ENCODE data around the gene MYO9B. TPM values are rescaled to one million over a fixed set of nuclear protein-coding genes. Genes with fewer than 3 reads are reported as not detected.

Gene MYO9B
- total RNA-seq, 1 experiment from 2014 or later = 79.4 TPM

- CTCF ChIA-PET = no interaction called here
- in situ Hi-C loops (cut with HindIII; ENCODE audit: low pct_unique_long_range_greater_than_20kb, low sequenced_read_pairs) = no loop called here
- POLR2A ChIA-PET = no interaction called here
These were observed 53.2 kb downstream of the MYO9B start for GRCh38 chr19:17128820-17129219.

GRCh38 chr19:17129377-17129776, 53.8 kb downstream of the MYO9B start:
- TF ChIP-seq SIN3A (IDR thresholded peaks at IDR 0.05; ENCODE audit: borderline replicate concordance, insufficient read depth, low read depth, low read length) (no peak), CTCF (IDR thresholded peaks at IDR 0.05) (no peak), POLR2AphosphoS5 (IDR thresholded peaks at IDR 0.05; ENCODE audit: low read depth, low read length) (no peak), TCF7L2 (IDR thresholded peaks at IDR 0.05; ENCODE audit: low read depth, low read length) (no peak)
- TF ChIP-seq, protein P1, sequence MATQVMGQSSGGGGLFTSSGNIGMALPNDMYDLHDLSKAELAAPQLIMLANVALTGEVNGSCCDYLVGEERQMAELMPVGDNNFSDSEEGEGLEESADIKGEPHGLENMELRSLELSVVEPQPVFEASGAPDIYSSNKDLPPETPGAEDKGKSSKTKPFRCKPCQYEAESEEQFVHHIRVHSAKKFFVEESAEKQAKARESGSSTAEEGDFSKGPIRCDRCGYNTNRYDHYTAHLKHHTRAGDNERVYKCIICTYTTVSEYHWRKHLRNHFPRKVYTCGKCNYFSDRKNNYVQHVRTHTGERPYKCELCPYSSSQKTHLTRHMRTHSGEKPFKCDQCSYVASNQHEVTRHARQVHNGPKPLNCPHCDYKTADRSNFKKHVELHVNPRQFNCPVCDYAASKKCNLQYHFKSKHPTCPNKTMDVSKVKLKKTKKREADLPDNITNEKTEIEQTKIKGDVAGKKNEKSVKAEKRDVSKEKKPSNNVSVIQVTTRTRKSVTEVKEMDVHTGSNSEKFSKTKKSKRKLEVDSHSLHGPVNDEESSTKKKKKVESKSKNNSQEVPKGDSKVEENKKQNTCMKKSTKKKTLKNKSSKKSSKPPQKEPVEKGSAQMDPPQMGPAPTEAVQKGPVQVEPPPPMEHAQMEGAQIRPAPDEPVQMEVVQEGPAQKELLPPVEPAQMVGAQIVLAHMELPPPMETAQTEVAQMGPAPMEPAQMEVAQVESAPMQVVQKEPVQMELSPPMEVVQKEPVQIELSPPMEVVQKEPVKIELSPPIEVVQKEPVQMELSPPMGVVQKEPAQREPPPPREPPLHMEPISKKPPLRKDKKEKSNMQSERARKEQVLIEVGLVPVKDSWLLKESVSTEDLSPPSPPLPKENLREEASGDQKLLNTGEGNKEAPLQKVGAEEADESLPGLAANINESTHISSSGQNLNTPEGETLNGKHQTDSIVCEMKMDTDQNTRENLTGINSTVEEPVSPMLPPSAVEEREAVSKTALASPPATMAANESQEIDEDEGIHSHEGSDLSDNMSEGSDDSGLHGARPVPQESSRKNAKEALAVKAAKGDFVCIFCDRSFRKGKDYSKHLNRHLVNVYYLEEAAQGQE (IDR thresholded peaks at IDR 0.05; ENCODE audit: insufficient read depth in 1 of 2, low read depth in 2 of 2, low read length in 1 of 2) = no peak
- Histone ChIP-seq H3K4me3 (ENCODE audit: low read depth in 2 of 2, low read length in 2 of 2) (no peak overlapping the region), H3K9me3 (ENCODE audit: control insufficient read depth, insufficient read depth, low read depth, low read length) (no peaks in the 10 kb centered on the region), H3K36me3 (ENCODE audit: control insufficient read depth, insufficient read depth, low read length) (no peaks in the 10 kb centered on the region), H3K27ac (ENCODE audit: low read length) (no peak overlapping the region), H3K4me1 (ENCODE audit: control insufficient read depth, insufficient read depth, low read length) (peaks cover 9% of the 10 kb centered on the region), H3K27me3 (ENCODE audit: control insufficient read depth, insufficient read depth, low read length) (no peaks in the 10 kb centered on the region)
- ChIA-PET POLR2A (interaction anchor here (0.5 kb wide), 1 partner anchor 44 kb away, joined by 8 read pairs; no protein-coding TSS in a partner anchor), CTCF (no interaction called here)
- DNase-seq (ENCODE audit: low read depth, low spot score) = no peak
- intact Hi-C loops (cut with micrococcal nuclease; ENCODE audit: unreplicated experiment) = no loop called here
- no TSS peak for BruUV-seq (replicated peaks)
- no peak for ATAC-seq
- in situ Hi-C loops (cut with HindIII; ENCODE audit: low pct_unique_long_range_greater_than_20kb, low sequenced_read_pairs) = no loop called here

More at GRCh38 chr19:17128820-17129219, 53.2 kb downstream of the MYO9B start:
- intact Hi-C loops (cut with micrococcal nuclease; ENCODE audit: unreplicated experiment) = no loop called here
- peaks cover 9% of the 10 kb centered on the region for H3K4me1 ChIP-seq (ENCODE audit: control insufficient read depth, insufficient read depth, low read length)
- BruUV-seq (replicated peaks) = no TSS peak
- H3K27ac ChIP-seq (ENCODE audit: low read length) = no peak overlapping the region
- TF ChIP-seq, protein P1 (IDR thresholded peaks at IDR 0.05; ENCODE audit: insufficient read depth in 1 of 2, low read depth in 2 of 2, low read length in 1 of 2) = no peak
- no peak for TF ChIP-seq SIN3A (IDR thresholded peaks at IDR 0.05; ENCODE audit: borderline replicate concordance, insufficient read depth, low read depth, low read length)
- TF ChIP-seq POLR2AphosphoS5 (IDR thresholded peaks at IDR 0.05; ENCODE audit: low read depth, low read length) = no peak
- no peak for TF ChIP-seq TCF7L2 (IDR thresholded peaks at IDR 0.05; ENCODE audit: low read depth, low read length)
- no peak for TF ChIP-seq CTCF (IDR thresholded peaks at IDR 0.05)
- DNase-seq (ENCODE audit: low read depth, low spot score) (no peak), ATAC-seq (no peak)
- H3K27me3 ChIP-seq (ENCODE audit: control insufficient read depth, insufficient read depth, low read length) = no peaks in the 10 kb centered on the region
- no peaks in the 10 kb centered on the region for H3K36me3 ChIP-seq (ENCODE audit: control insufficient read depth, insufficient read depth, low read length)
- no peaks in the 10 kb centered on the region for H3K9me3 ChIP-seq (ENCODE audit: control insufficient read depth, insufficient read depth, low read depth, low read length)
- H3K4me3 ChIP-seq (ENCODE audit: low read depth in 2 of 2, low read length in 2 of 2) = no peak overlapping the region

All from Panc1 (cell line).